H9 (cell line): Measurements from ENCODE around the gene MEA1. TPM values are rescaled to one million over a fixed set of nuclear protein-coding genes. Genes with fewer than 3 reads are reported as not detected.

ENCODE experiments used
- DNase-seq: peaks from one replicate; pipeline ENCODE4 v3.0.0-alpha.2; 2017
- H2AFZ ChIP-seq: one replicate; pipeline ENCODE4 v1.6.1; 2013; ENCODE audit warnings: mild to moderate bottlenecking, low read length, control low read depth, moderate library complexity
- H2AK5ac ChIP-seq: 2 replicates; pipeline ENCODE4 v1.6.1; 2013; ENCODE audit warnings: low read length, control low read depth, mixed read lengths; ENCODE audit not compliant: insufficient read length
- H2BK120ac ChIP-seq: one replicate; pipeline ENCODE4 v1.6.1; 2013; ENCODE audit warnings: low read depth, mild to moderate bottlenecking, low read length, control low read depth, inconsistent platforms; ENCODE audit not compliant: poor library complexity, severe bottlenecking
- H2BK12ac ChIP-seq: 2 replicates; pipeline ENCODE4 v1.6.1; 2013; ENCODE audit warnings: low read length, control low read depth, mixed read lengths, low read depth; ENCODE audit not compliant: insufficient read length
- H2BK15ac ChIP-seq: 2 replicates; pipeline ENCODE4 v1.6.1; 2013; ENCODE audit warnings: low read depth, low read length, control low read depth
- H2BK20ac ChIP-seq: one replicate; pipeline ENCODE4 v1.6.1; 2013; ENCODE audit warnings: low read depth, mild to moderate bottlenecking, low read length, control low read depth, inconsistent platforms; ENCODE audit not compliant: poor library complexity, severe bottlenecking
- H2BK5ac ChIP-seq: 2 replicates; pipeline ENCODE4 v1.6.1; 2013; ENCODE audit warnings: low read length, control low read depth, mixed read lengths; ENCODE audit not compliant: insufficient read length
- H3K14ac ChIP-seq: 2 replicates; pipeline ENCODE4 v1.6.1; 2013; ENCODE audit warnings: low read length, control low read depth; ENCODE audit not compliant: insufficient read depth
- H3K18ac ChIP-seq: 2 replicates; pipeline ENCODE4 v1.6.1; 2013; ENCODE audit warnings: low read depth, mild to moderate bottlenecking, mixed read lengths, low read length, control low read depth; ENCODE audit not compliant: insufficient read length
- H3K23ac ChIP-seq: 2 replicates; pipeline ENCODE4 v1.6.1; 2013; ENCODE audit warnings: low read length, control low read depth, mixed read lengths, low read depth; ENCODE audit not compliant: insufficient read length
- H3K23me2 ChIP-seq: 2 replicates; pipeline ENCODE4 v1.6.1; 2013; ENCODE audit warnings: low read depth, mild to moderate bottlenecking, mixed read lengths, low read length, control low read depth; ENCODE audit not compliant: insufficient read length, poor library complexity, severe bottlenecking
- H3K27ac ChIP-seq: 2 replicates; pipeline ENCODE4 v1.5.1; 2013; ENCODE audit warnings: low read length, control low read depth, mixed read lengths, low read depth; ENCODE audit not compliant: insufficient read length
- H3K27me3 ChIP-seq: 2 replicates; pipeline ENCODE4 v1.6.1; 2013; ENCODE audit warnings: low read length, control low read depth, inconsistent platforms; ENCODE audit not compliant: insufficient read depth
- H3K4ac ChIP-seq: 2 replicates; pipeline ENCODE4 v1.6.1; 2013; ENCODE audit warnings: low read depth, mild to moderate bottlenecking, control low read depth, inconsistent platforms, low read length, moderate library complexity
- H3K4me1 ChIP-seq: 2 replicates; pipeline ENCODE4 v1.6.1; 2013; ENCODE audit warnings: low read length, control low read depth, inconsistent platforms; ENCODE audit not compliant: insufficient read depth
- H3K4me2 ChIP-seq: 2 replicates; pipeline ENCODE4 v1.6.1; 2013; ENCODE audit warnings: low read length, control low read depth, mixed read lengths; ENCODE audit not compliant: insufficient read length, insufficient read depth
- H3K56ac ChIP-seq: 2 replicates; pipeline ENCODE4 v1.6.1; 2013; ENCODE audit warnings: low read depth, mild to moderate bottlenecking, mixed read lengths, low read length, control low read depth; ENCODE audit not compliant: insufficient read length
- H3K79me1 ChIP-seq: 2 replicates; pipeline ENCODE4 v1.6.1; 2013; ENCODE audit warnings: low read depth, mild to moderate bottlenecking, moderate library complexity, low read length, control low read depth, inconsistent platforms; ENCODE audit not compliant: insufficient read depth, poor library complexity, severe bottlenecking
- H3K79me2 ChIP-seq: 2 replicates; pipeline ENCODE4 v1.6.1; 2013; ENCODE audit warnings: low read length, control low read depth, inconsistent platforms; ENCODE audit not compliant: insufficient read depth
- H3K9ac ChIP-seq: 2 replicates; pipeline ENCODE4 v1.6.1; 2013; ENCODE audit warnings: low read length, control low read depth, mixed read lengths; ENCODE audit not compliant: insufficient read length; ENCODE audit errors: extremely low read depth
- H3K9me3 ChIP-seq: one replicate; pipeline ENCODE4 v1.6.1; 2013; ENCODE audit warnings: low read depth, low read length, inconsistent platforms; ENCODE audit not compliant: control insufficient read depth
- H3T11ph ChIP-seq: one replicate; pipeline ENCODE4 v1.6.1; 2013; ENCODE audit warnings: mild to moderate bottlenecking, low read length, control low read depth, inconsistent platforms
- H4K20me1 ChIP-seq: one replicate; pipeline ENCODE4 v1.6.1; 2013; ENCODE audit not compliant: control insufficient read depth, insufficient read length, insufficient read depth
- H4K5ac ChIP-seq: 2 replicates; pipeline ENCODE4 v1.6.1; 2013; ENCODE audit warnings: low read depth, mild to moderate bottlenecking, mixed read lengths, low read length, control low read depth; ENCODE audit not compliant: insufficient read length
- H4K8ac ChIP-seq: replicated peaks from 2 replicates; pipeline ENCODE4 v1.6.1; 2013; ENCODE audit warnings: low read length, control low read depth, mixed read lengths, low read depth; ENCODE audit not compliant: insufficient read length
- H4K91ac ChIP-seq: 2 replicates; pipeline ENCODE4 v1.6.1; 2013; ENCODE audit warnings: low read depth, mild to moderate bottlenecking, moderate library complexity, mixed read lengths, low read length, control low read depth; ENCODE audit not compliant: insufficient read length
- H3K27ac Mint-ChIP-seq, 3 experiments: 2 replicates in 2 of 3; 3 replicates in 1 of 3; pipeline ENCODE4 v1.8.0; 2020 to 2021; ENCODE audit warnings: mixed read lengths in 3 of 3, mild to moderate bottlenecking in 1 of 3, moderate library complexity in 1 of 3
- H3K27me3 Mint-ChIP-seq: 2 replicates; pipeline ENCODE4 v1.8.0; 2021; ENCODE audit warnings: low read depth, mild to moderate bottlenecking, moderate library complexity, mixed read lengths
- H3K36me3 Mint-ChIP-seq, 3 experiments: 2 replicates in 2 of 3; 3 replicates in 1 of 3; pipeline ENCODE4 v1.8.0; 2020 to 2021; ENCODE audit warnings: low read depth in 3 of 3, mixed read lengths in 3 of 3; ENCODE audit not compliant: insufficient read depth in 1 of 3
- H3K4me1 Mint-ChIP-seq, 2 experiments: 2 replicates each; pipeline ENCODE4 v1.8.0; 2020; ENCODE audit warnings: mixed read lengths in 2 of 2
- H3K4me3 Mint-ChIP-seq, 2 experiments: 2 replicates in 1 of 2; 3 replicates in 1 of 2; pipeline ENCODE4 v1.8.0; 2020 to 2021; ENCODE audit warnings: mild to moderate bottlenecking in 2 of 2, mixed read lengths in 2 of 2, moderate library complexity in 1 of 2
- H3K9me3 Mint-ChIP-seq, 2 experiments: 2 replicates in 1 of 2; 3 replicates in 1 of 2; pipeline ENCODE4 v1.8.0; 2020; ENCODE audit warnings: mild to moderate bottlenecking in 2 of 2, mixed read lengths in 2 of 2, moderate library complexity in 1 of 2
- WGBS: extraction: QIAGEN DNeasy Blood & Tissue Kit; methylation state at CpG from one replicate; pipeline ENCODE4 v1.1.7; 2013; ENCODE audit warnings: missing lambda C conversion rate, low lambda C conversion rate, mixed read lengths; ENCODE audit not compliant: insufficient read length; ENCODE audit errors: extremely low coverage; 5-methylcytosine and 5-hydroxymethylcytosine counted together
- total RNA-seq: library from RNA; stranded (reverse); gene quantifications from 2 replicates; pipeline ENCODE4 v1.2.1, GENCODE V29; 2021
- TF ChIP-seq, protein P1 (sequence below): fragments of 200-600 bp; sonication (generic); conservative IDR thresholded peaks from 3 replicates; pipeline ENCODE4 v1.8.0; 2021; ENCODE audit warnings: antibody characterized with exemption, mild to moderate bottlenecking

Gene MEA1
- total RNA-seq, 1 experiment from 2014 or later, result 113 TPM

DNA sequence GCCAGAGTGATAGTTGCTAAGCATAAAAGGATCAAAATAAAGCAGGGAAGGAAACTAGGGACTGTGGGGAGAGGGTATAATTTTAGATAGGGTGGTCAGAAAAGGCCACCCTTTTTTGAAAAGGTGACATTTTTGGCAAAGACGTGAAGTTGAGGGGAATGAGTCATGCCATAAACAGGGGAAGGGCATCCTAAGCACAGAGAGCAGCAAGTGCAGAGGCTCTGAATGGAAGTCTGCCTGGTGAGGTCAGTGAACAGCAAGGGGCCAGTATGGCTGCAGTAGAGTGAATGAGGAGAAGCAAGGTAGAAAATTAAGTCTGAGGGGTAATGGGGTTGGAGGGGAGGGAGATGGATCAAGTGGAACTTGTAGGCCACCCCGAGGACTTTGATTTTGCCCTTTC, 48.1 kb upstream of the MEA1 start:
- Histone ChIP-seq H2AK5ac (no peak overlapping the region), H3K27me3 (no peaks in the 10 kb centered on the region), H3K9ac (no peak overlapping the region), H2BK20ac (no peak overlapping the region), H3K79me1 (peaks cover 3% of the 10 kb centered on the region), H3K79me2 (peaks cover 10% of the 10 kb centered on the region; the same call in 1 of the 2 replicates), H3K14ac (no peak overlapping the region), H3T11ph (no peak overlapping the region), H3K9me3 (no peaks in the 10 kb centered on the region), H4K20me1 (no peaks in the 10 kb centered on the region), H4K5ac (no peak overlapping the region), H2AFZ (no peak overlapping the region), H4K8ac (no peak overlapping the region), H3K4ac (no peak overlapping the region), H3K23me2 (no peaks in the 10 kb centered on the region), H3K56ac (no peak overlapping the region), H3K4me1 (0 out of 2 replicates have a peak, but pooled peaks cover 4% of the 10 kb centered on the region), H4K91ac (no peak overlapping the region), H2BK5ac (no peak overlapping the region), H3K4me2 (no peak overlapping the region), H3K27ac (no peak overlapping the region), H3K18ac (no peak overlapping the region), H2BK12ac (no peak overlapping the region), H3K23ac (no peak overlapping the region), H2BK120ac (no peak overlapping the region), H2BK15ac (no peak overlapping the region)
- TF ChIP-seq, protein P1, sequence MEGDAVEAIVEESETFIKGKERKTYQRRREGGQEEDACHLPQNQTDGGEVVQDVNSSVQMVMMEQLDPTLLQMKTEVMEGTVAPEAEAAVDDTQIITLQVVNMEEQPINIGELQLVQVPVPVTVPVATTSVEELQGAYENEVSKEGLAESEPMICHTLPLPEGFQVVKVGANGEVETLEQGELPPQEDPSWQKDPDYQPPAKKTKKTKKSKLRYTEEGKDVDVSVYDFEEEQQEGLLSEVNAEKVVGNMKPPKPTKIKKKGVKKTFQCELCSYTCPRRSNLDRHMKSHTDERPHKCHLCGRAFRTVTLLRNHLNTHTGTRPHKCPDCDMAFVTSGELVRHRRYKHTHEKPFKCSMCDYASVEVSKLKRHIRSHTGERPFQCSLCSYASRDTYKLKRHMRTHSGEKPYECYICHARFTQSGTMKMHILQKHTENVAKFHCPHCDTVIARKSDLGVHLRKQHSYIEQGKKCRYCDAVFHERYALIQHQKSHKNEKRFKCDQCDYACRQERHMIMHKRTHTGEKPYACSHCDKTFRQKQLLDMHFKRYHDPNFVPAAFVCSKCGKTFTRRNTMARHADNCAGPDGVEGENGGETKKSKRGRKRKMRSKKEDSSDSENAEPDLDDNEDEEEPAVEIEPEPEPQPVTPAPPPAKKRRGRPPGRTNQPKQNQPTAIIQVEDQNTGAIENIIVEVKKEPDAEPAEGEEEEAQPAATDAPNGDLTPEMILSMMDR, result no peak
- no CpG with 5 or more reads among the region's 2 CpGs for WGBS
- H3K4me1 Mint-ChIP-seq, result peaks cover 16 to 22% of the 10 kb centered on the region in 2 experiments
- H3K36me3 Mint-ChIP-seq, result peaks cover 11 to 30% (median 21%) of the 10 kb centered on the region in 3 experiments; a peak in 6 of 7 replicates
- no peak for DNase-seq
- no peaks in the 10 kb centered on the region for H3K9me3 Mint-ChIP-seq
- no peaks in the 10 kb centered on the region for H3K27me3 Mint-ChIP-seq
- no peak overlapping the region; a peak in 1 of 7 replicates for H3K27ac Mint-ChIP-seq
- H3K4me3 Mint-ChIP-seq, result no peak overlapping the region
